Retina (tissue), 1 donor: ENCODE results near the gene PRR15L.
"Not testable (repeated sequence)": the region's sequence is repeated elsewhere in the genome, so short reads cannot be mapped to it uniquely, and the experiment has no call there.

Experiments
- DNase-seq: peaks from one replicate; pipeline ENCODE4 v3.0.0-alpha.2; 2016

Gene PRR15L

GRCh38 chr17:47957591-47958490, at the start of gene PRR15L:
Gene PRR15L (minus strand): TSS chr17:47957883. CDS start chr17:47953234, 4,649 bp downstream.
- no peak for DNase-seq

DNA sequence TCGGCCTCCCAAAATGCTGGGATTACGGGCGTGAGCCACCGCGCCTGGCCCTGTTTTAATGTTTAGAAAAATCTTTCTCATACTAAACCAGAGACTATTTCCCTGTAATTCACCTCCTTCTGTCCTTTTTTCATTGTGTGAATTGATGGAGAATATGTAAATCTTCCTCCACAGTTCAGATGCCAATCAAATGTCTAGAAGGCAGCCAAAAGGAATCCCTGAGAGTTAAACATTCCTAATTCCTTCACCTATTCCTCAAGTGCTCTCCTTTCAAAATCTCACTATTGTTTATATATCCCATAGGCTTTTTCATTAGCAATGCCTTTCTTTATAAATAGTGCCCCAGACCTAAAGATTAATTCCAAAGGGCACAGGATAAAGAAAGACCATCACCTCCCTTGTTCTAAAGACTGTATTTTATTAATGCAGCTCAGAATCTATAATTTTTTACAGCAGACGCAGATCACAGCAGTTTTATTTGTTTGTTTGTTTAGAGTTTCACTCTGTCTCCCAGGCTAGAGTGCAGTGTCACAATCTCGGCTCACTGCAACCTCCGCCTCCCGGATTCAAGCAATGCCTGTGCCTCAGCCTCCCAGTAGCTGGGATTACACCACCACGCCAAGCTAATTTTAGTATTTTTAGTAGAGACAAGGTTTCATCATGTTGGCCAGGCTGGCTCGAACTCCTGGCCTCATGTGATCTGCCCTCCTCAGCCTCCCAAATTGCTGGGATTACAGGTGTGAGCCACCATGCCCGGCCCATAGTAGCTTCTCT, 49.4 kb upstream of the PRR15L start:
- DNase-seq, result no peak

- no peak for DNase-seq
These were observed 47.3 kb upstream of the PRR15L start for GRCh38 chr17:48004983-48005382.

DNA sequence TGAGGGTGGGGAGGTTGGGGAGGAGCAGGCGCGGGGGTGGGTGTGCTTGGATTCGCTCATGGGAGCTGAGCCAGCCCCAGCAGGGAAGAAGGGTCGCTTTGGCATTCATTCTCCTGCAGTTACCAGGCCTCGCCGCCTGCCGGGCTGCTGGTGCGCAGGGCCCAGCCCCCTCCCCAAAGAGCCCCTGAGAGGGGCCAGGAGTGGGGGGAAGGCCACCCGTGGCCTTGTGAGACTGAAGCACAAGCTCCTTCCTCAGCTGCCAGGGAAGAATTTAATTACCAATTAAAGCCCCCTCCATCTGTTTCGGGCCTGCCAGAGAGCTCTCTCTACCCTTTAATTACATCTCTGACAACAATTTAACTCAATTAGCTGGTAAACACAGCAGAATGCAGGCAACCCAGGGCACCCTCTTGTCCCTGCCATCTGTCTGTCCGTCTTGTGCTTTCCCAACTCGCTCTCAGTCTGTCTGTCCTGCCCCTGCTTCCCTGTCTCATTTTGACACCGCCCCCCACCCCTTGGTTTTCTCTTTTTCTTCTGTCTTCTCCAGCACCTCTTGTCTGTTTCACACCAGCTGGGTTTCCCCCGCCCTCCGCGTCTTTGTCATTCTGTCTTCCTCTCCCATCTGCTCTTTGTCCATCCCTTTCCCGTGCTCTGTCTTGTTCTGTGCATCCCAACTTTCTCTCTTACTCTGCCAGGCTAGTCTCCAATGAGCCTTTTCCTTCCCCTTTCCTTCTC, 45.9 kb upstream of the PRR15L start:
- peak; percentile 90 for DNase-seq

DNA sequence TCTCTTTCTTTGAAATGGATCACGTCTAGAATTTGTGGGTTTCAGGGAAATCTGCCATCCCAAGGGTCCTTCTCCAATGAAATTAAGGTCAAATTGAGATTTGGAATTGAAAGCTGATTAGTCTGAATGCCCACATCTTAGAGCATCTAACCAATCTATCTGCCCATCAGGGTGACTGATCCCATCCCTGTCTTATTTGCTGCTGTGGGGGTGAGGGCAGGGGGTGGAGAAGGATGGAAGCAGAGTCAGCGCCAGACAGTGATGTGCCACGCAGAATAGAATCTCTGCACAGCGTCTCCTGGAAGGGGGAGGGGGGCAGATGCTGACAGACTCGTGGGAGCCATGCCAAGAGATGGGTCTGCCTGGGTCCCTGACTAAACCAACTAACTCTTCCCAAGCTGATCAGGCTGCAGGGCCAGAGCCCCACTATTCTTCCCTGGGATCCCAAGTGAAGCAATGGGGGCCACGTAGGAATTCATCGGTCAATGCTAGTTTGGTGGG, 45.3 kb upstream of the PRR15L start:
- peak; percentile 69 for DNase-seq

DNA sequence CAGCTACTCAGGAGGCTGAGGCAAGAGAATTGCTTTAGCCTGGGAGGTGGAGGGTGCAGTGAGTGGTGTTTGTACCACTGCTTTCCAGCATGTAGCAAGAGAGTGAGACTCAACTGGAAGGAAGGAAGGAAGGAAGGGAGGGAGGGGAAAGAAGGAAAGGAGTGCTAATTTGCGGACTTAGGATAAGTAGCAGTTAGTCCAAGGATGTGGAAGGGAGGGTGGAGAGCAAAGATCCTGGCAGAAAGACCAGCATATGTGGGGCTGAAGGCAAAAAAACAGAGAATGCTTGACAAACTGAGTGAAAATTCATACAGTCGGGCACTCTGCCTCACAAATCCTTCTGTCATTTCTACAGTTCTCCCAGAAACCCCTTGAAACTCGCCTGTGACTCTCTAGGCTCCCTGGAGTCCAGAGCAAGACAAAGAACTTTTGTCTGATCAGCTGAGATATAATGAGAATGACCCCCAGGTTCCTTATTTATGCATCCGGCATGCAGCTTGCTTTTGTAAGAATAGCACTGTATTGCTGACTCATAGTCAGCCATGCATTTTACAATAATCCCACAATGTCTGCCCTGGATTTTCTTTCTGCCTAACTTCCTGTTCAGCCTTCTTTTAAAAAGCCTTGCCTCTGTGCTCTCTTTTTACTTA, 44.7 kb upstream of the PRR15L start:
- peak; percentile 75 for DNase-seq

- DNase-seq, result not testable (repeated sequence)
These were observed 44.0 kb upstream of the PRR15L start for GRCh38 chr17:48001657-48002056.

GRCh38 chr17:48001197-48001596, 43.5 kb upstream of the PRR15L start:
- no peak for DNase-seq

DNA sequence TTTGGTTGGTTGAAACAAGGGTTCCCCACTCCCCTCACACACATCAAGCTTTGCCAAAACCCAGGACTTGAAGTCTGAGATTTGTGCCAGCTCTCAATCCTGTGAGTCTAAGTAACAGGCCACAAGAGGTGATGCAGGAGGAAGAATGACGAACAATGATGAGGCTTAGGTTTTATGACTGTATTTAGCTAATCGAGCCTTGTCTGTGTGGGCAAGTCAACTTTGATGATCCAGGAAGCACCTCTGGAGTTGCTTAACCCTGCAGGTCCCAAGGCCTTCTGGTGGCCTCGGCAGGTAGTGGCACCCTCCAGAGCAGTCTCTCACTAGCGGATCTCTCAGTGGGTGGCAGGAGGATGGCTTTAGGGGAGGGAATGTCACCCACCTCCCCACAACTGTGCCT, 41.9 kb upstream of the PRR15L start:
- DNase-seq, result no peak

- DNase-seq, result no peak
These were observed 40.4 kb upstream of the PRR15L start for GRCh38 chr17:47998044-47998443.

DNA sequence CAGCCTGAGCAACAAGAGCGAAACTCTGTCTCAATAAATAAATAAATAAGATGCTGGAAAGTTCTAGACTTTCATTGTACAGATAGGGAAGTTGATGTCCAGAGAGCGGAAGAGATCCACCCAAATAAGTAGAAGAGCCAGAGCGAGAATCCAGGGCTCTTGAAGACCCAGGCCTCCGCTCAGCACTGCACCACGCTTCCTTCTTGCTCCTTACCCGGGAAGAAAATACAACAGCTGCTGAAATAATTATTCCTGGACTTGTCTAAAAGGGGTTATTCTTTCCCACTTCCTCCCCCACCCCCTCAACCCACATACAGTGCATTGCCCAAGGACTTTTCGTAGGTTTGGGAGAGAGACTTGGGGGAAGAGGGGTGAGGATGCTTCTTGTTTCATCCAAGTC, 39.9 kb upstream of the PRR15L start:
- DNase-seq, result no peak

GRCh38 chr17:47996201-47996600, 38.5 kb upstream of the PRR15L start:
- DNase-seq, result no peak

DNA sequence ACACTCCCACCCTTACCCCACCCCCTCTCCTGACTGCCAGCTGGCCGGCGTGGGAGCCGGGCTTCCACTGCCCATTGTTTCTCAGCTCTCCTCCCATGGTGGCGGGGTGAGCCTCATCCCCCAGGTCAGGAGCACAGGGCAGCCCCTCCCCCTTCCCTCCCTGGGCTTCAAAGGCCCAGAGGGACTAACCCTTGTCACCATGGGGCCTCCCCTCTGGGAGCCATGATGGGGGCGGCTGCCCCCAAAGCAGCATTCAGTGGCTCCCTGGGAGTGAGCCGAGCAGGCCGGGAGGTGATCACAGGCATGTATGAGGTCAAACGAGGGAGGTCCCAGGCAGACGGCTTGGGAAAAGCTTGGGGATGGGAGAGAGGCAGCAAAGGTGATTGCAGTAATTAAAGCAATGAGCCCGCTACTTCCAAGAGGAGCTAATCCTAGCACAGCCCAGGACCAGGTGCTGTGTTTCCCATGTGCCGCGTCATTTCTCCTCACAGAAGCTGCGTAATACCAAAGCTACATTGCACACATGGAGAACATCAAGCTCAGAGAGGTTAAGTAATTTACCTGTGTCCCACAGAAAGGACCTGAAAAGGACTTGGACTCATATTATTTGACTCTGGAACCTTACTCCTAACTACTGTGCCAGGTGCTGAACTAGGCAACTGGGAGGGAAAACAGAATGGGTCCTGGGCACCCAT, 37.7 kb upstream of the PRR15L start:
- peak; percentile 77 for DNase-seq

- DNase-seq, result peak; percentile 54
These were observed 37.0 kb upstream of the PRR15L start for GRCh38 chr17:47994724-47995123.

DNA sequence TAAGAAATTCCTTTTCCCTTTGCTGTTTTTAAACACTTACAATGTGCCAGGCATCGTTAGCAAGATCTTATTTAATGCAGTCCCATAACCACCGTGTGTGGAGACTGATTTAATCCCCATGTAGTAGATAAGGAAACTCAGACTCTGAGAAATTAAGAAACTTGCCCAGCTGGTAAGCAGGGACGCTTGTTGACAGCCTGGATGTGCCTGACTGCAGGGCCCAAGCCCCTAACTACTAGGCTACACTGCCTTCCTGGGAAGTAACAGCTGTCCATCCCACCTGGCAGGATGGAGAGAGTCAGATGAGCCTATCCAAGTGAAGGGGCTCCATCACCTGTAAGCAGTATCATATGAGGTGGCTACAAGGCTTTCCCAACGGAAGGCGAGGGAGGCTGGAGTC, 36.3 kb upstream of the PRR15L start:
- no peak for DNase-seq

DNA sequence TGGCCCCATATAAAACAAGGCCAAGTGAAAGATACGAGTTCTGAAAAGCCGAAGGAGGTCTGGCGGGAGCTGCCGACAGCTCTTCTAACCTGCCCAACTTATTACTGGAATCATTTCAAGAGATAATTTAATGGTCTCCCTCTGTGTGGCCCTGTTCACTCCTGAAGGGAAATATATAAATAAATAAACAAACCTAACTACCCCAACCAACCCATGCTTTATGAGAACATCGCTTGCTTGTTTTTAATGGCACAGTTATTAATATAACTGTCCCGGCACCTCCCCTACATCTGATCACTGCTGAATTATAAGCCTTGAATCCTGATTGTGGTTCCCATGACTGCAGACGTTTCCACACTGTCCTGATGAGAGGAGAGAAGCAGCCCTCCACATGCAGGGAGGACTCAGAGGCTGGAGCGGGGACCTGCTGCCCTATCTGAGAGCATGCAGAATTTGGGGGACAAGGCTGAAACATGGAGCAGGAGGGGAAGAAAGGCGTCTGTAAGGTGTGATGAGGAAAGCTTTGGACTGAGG, 35.4 kb upstream of the PRR15L start:
- no peak for DNase-seq

DNA sequence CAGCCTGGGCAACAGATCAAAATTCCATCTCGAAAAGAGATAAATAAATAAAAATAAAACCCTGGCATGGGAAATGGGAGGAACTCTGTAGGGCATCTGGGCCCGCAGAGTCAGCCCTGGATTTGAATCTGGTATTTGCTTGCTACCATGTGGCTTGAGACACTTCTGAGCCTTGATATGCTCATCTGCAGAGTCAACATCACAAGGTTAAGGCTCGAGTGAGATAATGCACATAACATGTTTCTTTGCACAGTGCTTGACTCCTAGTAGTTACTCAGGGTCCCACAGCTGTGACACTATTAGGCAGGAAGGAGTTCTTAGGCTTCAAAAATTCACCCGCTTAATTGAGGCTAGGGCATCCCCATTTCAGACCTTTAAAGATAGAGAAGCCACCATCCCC, 34.5 kb upstream of the PRR15L start:
- DNase-seq, result no peak

- DNase-seq, result peak; percentile 73
These were observed 33.5 kb upstream of the PRR15L start for GRCh38 chr17:47990962-47991731.

- no peak for DNase-seq
These were observed 32.0 kb upstream of the PRR15L start for GRCh38 chr17:47989700-47990099.

GRCh38 chr17:47989159-47989558, 31.5 kb upstream of the PRR15L start:
- no peak for DNase-seq

- not testable (repeated sequence) for DNase-seq
These were observed 30.8 kb upstream of the PRR15L start for GRCh38 chr17:47988445-47988844.
